ENCODE measurements around the gene IMPG1. TPM values are rescaled to one million over a fixed set of nuclear protein-coding genes. Genes with fewer than 3 reads are reported as not detected.

The IMPG1 gene
- total RNA-seq, 6 donors from 2014 or later: not detected

DNA sequence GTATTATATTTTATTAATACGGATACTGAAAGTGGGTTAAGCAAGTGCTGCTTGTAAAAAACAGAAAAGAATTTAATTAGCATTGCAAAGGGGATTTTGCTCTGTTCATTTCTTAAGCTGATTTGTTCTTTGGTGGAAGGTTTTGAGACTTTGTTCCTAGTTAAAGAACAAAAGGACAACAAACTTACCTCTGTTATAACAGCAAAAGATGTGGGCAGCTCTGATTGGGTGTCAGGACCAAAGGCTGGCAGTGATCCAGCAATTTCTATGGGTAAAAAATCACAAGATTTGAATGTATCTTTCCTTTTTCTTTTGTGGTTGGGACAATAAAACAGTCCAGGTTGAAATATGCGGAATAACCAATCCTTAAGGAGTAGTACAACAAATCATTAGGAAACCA lies 68.8 kb downstream of the IMPG1 start:
- Histone ChIP-seq H3K4me1 (no peaks in the 10 kb centered on the region), H3K9me3 (no peaks in the 10 kb centered on the region), H3K4me3 (no peak overlapping the region), H3K27me3 (no peaks in the 10 kb centered on the region), H3K27ac (no peak overlapping the region), H3K36me3 (no peaks in the 10 kb centered on the region)
- no peak for ATAC-seq (ENCODE audit: low FRiP score in 2 of 2)
- DNase-seq: no peak
- TF ChIP-seq POLR2AphosphoS5 (IDR thresholded peaks at IDR 0.05): no peak
- no peak for TF ChIP-seq POLR2A (IDR thresholded peaks at IDR 0.05)
- TF ChIP-seq, protein P1, sequence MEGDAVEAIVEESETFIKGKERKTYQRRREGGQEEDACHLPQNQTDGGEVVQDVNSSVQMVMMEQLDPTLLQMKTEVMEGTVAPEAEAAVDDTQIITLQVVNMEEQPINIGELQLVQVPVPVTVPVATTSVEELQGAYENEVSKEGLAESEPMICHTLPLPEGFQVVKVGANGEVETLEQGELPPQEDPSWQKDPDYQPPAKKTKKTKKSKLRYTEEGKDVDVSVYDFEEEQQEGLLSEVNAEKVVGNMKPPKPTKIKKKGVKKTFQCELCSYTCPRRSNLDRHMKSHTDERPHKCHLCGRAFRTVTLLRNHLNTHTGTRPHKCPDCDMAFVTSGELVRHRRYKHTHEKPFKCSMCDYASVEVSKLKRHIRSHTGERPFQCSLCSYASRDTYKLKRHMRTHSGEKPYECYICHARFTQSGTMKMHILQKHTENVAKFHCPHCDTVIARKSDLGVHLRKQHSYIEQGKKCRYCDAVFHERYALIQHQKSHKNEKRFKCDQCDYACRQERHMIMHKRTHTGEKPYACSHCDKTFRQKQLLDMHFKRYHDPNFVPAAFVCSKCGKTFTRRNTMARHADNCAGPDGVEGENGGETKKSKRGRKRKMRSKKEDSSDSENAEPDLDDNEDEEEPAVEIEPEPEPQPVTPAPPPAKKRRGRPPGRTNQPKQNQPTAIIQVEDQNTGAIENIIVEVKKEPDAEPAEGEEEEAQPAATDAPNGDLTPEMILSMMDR (IDR thresholded peaks at IDR 0.05): no peak
- no peak for TF ChIP-seq EP300 (IDR thresholded peaks at IDR 0.05)
- WGBS, 2 donors: 43 to 73% methylated on average over 2 of the region's 2 CpGs

DNA sequence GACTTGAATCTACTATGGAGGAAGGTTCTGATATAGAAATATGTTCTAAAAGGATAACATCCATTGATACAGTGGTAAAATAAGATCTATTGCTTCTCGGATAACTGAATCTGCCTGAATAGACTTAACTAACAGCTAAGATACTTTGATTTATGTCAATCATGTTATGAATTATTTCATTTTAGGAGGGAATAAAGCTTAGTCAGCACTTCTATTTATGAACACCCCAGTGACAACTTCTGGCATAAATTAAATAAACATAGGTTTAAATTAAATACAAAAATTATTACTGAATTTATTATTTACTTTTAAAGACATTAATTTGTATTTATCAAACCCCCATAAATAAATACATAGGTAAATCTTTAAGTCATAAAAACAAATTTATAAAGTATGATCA lies 69.3 kb downstream of the IMPG1 start:
- Histone ChIP-seq H3K36me3 (no peaks in the 10 kb centered on the region), H3K27ac (no peak overlapping the region), H3K27me3 (no peaks in the 10 kb centered on the region), H3K9me3 (no peaks in the 10 kb centered on the region), H3K4me3 (no peak overlapping the region), H3K4me1 (no peaks in the 10 kb centered on the region)
- ATAC-seq (ENCODE audit: low FRiP score in 2 of 2) (no peak), DNase-seq (no peak)
- TF ChIP-seq POLR2AphosphoS5 (IDR thresholded peaks at IDR 0.05): no peak
- TF ChIP-seq, protein P1 (IDR thresholded peaks at IDR 0.05): no peak
- no peak for TF ChIP-seq EP300 (IDR thresholded peaks at IDR 0.05)
- TF ChIP-seq POLR2A (IDR thresholded peaks at IDR 0.05): no peak
- WGBS, 2 donors: 83 to 92% methylated on average over 1 of the region's 1 CpG

DNA sequence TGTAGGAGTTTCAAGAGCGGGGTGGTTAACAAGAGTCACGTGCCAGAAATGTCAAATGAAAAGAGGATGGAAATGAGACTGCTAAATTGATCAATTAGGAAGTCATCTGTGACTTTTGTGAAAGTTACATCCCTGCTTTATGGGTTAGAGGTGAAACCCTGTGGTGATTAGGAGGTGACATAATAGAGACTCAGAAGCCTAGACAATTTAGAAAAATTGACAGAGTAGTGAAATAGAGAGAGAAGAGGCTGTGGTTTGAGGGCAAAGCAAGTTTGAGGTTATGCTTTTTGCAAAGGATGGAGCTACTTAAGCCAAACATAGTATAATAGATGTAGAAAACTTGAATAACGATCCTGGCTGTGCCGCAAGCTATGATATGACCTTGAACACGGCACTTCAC lies 71.8 kb downstream of the IMPG1 start:
- no peak for ATAC-seq (ENCODE audit: low FRiP score in 2 of 2)
- Histone ChIP-seq H3K4me1 (no peaks in the 10 kb centered on the region), H3K9me3 (no peaks in the 10 kb centered on the region), H3K36me3 (no peaks in the 10 kb centered on the region), H3K27ac (no peak overlapping the region), H3K4me3 (no peak overlapping the region), H3K27me3 (no peaks in the 10 kb centered on the region)
- TF ChIP-seq, protein P1 (IDR thresholded peaks at IDR 0.05): no peak
- TF ChIP-seq POLR2AphosphoS5 (IDR thresholded peaks at IDR 0.05): no peak
- DNase-seq: no peak
- 88% methylated on average over 5 of the region's 5 CpGs for WGBS, 2 donors

DNA sequence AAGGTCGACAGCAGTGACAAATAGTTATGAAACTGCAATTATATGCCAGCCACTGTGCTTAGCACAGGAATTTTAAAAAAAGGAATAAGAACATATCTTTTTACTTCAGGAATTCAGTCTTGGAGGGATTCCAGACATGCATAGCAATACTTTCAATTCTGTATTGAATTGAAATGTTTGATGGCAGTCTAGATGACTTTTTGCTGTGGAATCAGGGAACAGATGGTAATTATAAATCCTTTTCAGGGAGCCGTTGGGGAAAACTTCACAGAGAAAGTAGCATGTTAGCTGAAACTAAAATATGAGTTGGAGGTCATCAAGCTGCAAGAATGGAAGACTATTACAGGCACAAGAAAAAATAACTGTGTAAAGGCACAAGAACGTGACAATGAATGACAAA lies 74.8 kb downstream of the IMPG1 start:
- Histone ChIP-seq H3K4me1 (no peaks in the 10 kb centered on the region), H3K4me3 (no peak overlapping the region), H3K27me3 (no peaks in the 10 kb centered on the region), H3K27ac (no peak overlapping the region), H3K36me3 (no peaks in the 10 kb centered on the region), H3K9me3 (no peaks in the 10 kb centered on the region)
- TF ChIP-seq POLR2A (IDR thresholded peaks at IDR 0.05) (no peak), EP300 (IDR thresholded peaks at IDR 0.05) (no peak), POLR2AphosphoS5 (IDR thresholded peaks at IDR 0.05) (no peak)
- TF ChIP-seq, protein P1 (IDR thresholded peaks at IDR 0.05): no peak
- WGBS, 2 donors: 38 to 41% methylated on average over 3 of the region's 3 CpGs
- ATAC-seq (ENCODE audit: low FRiP score in 2 of 2) (no peak), DNase-seq (no peak)

DNA sequence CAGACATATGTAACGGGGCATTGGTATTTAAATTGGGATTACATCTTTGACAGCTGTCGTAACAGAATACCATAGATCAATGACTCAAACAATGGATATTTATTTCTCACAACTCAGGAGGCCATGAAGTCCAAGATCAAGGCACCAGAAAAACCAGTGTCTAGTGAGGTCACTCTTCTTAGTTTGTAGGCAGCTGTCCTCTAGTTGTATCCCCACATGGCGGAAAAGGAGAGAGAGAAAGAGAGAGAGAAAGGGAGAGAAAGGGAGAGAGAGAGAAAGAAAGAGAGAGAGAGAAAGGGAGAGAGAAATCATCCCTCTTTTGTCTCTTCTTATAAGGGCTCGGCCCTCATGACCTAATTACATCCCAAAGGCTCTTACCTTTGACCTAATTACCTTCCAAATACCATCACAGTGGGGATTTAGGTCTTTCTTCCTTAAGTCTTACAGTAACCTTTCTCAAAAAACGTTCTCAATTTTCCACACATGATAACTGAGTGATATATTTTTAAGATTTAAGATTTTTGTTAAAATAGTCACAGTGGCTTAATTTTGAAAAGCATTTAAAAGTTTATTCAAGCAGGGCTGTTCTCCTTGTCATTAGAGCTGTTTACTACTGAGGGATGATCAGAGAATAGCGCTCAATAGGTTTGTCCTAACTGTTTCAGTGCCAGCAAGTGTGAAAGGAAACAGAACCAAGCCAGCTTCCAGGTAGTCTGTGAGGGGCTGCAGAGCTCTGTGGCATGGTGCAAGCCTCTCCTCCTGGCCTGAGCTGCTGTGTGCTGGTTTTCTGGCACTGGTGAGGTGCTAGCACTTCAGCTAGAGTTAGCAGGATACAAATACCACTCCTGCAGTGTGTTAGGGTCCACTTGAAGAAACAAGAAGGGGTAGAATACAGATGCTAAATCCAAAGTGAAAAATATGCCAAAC lies 79.0 kb downstream of the IMPG1 start:
- ATAC-seq (ENCODE audit: low FRiP score in 2 of 2) (no peak), DNase-seq (no peak)
- 53 to 55% methylated on average over 6 of the region's 6 CpGs for WGBS, 2 donors
- Histone ChIP-seq H3K4me3 (no peak overlapping the region), H3K27ac (no peak overlapping the region), H3K27me3 (no peaks in the 10 kb centered on the region), H3K36me3 (no peaks in the 10 kb centered on the region), H3K9me3 (no peaks in the 10 kb centered on the region), H3K4me1 (no peaks in the 10 kb centered on the region)
- TF ChIP-seq, protein P1 (IDR thresholded peaks at IDR 0.05): no peak
- TF ChIP-seq POLR2AphosphoS5 (IDR thresholded peaks at IDR 0.05) (no peak), EP300 (IDR thresholded peaks at IDR 0.05) (no peak), POLR2A (IDR thresholded peaks at IDR 0.05) (no peak)

All from upper lobe of left lung (tissue), 6 donors.